ENCODE measurements around the gene FAM53B. TPM values are rescaled to one million over a fixed set of nuclear protein-coding genes. Genes with fewer than 3 reads are reported as not detected.

FAM53B gene
- total RNA-seq, 1 donor from 2014 or later: 53.4 TPM

DNA sequence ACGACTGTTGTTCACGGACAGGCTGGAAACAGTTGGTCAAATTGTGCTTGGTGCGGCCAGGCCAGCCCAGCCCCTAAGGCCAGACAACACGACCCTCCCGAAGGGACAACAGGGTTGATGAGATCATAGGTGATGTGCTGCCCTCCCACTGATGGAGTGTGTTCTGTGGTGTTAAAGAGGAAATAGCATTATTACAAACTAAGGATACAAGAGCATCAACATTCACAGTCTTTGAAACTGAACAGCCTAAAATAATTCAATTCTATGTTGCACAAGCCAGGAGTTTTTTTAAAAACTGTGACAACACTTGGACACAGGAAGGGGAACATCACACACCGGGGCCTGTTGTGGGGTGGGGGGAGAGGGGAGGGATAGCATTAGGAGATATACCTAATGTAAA, 87.6 kb downstream of the FAM53B start:
- Histone ChIP-seq H3K27me3 (ENCODE audit: low read depth) (no peaks in the 10 kb centered on the region), H3K4me1 (peaks cover 93% of the 10 kb centered on the region), H3K27ac (replicated peaks) (no peak overlapping the region), H3K36me3 (no peaks in the 10 kb centered on the region), H3K4me3 (no peak overlapping the region), H3K9me3 (replicated peaks) (no peaks in the 10 kb centered on the region)
- intact Hi-C loops (cut with micrococcal nuclease): no loop called here
- DNase-seq: no peak
- TF ChIP-seq, protein P1, sequence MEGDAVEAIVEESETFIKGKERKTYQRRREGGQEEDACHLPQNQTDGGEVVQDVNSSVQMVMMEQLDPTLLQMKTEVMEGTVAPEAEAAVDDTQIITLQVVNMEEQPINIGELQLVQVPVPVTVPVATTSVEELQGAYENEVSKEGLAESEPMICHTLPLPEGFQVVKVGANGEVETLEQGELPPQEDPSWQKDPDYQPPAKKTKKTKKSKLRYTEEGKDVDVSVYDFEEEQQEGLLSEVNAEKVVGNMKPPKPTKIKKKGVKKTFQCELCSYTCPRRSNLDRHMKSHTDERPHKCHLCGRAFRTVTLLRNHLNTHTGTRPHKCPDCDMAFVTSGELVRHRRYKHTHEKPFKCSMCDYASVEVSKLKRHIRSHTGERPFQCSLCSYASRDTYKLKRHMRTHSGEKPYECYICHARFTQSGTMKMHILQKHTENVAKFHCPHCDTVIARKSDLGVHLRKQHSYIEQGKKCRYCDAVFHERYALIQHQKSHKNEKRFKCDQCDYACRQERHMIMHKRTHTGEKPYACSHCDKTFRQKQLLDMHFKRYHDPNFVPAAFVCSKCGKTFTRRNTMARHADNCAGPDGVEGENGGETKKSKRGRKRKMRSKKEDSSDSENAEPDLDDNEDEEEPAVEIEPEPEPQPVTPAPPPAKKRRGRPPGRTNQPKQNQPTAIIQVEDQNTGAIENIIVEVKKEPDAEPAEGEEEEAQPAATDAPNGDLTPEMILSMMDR (IDR thresholded peaks at IDR 0.05; ENCODE audit: borderline replicate concordance): no peak

DNA sequence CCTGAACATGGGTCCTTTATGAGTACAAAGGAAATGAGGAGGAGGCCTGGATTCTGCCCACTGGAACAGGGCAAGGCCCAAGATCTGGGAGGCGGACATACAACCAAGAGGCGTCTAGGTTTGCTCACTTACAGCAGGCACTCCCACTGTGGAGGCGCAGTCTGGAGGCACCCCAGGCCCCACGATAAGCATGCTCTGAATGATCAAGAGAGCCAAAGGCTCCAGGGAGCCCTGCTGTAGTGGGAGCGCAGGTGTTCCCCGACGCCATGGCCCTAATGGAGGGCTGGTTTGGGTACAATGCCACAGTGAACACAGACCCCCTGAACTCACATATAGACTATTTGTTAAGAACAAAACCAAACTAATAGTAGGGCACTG, 88.1 kb downstream of the FAM53B start:
- Histone ChIP-seq H3K4me1 (peaks cover 94% of the 10 kb centered on the region), H3K36me3 (no peaks in the 10 kb centered on the region), H3K27ac (replicated peaks) (no peak overlapping the region), H3K27me3 (ENCODE audit: low read depth) (no peaks in the 10 kb centered on the region), H3K4me3 (no peak overlapping the region), H3K9me3 (replicated peaks) (no peaks in the 10 kb centered on the region)
- intact Hi-C loops (cut with micrococcal nuclease): no loop called here
- TF ChIP-seq, protein P1 (IDR thresholded peaks at IDR 0.05; ENCODE audit: borderline replicate concordance): no peak
- no peak for DNase-seq

DNA sequence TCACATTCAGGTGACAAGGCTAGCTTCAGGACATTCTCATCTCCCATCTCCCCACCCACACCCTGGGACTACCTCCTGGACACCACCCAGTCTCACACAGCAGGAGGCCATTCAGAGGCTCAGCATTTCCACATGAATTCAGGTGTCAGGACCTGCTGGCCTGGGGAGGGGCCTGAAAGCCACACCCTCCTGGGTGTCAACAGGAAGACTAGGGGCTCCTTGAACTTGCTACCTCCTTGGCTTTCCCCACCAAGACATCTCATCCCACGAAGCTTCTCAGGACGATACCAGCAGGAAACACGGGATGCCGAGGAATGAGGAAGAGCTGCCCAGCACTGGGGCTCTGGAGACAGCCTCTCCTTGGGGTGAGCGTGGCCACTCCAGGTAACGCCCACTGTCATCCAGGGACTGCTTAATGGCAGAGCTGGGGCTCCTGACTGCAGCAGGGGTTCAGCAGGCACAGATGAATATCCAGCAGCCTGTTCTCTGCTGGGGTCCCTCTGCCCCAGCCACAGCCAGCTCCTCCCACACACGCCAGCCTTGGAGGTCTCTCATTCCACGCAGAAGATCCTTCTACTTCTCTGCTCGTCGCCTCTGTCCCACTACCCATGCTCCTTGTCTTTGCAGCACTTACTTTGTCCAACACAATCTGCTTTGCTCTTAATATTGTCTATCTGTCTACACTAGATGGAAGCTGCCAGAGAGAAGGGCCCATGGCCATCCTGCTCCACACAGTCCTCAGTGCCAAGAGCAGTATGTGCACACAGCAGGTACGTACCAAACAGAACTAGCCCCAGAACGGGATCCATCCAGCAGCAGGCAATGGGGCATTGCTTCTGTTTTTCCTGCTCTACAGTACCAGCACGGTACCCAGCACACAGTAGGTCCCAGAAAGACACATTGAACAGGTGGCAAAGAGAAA, 88.7 kb downstream of the FAM53B start:
- DNase-seq: no peak
- intact Hi-C loops (cut with micrococcal nuclease): no loop called here
- TF ChIP-seq, protein P1 (IDR thresholded peaks at IDR 0.05; ENCODE audit: borderline replicate concordance): no peak
- H3K4me1 ChIP-seq: peaks cover 94% of the 10 kb centered on the region
- no peak overlapping the region for H3K4me3 ChIP-seq
- no peaks in the 10 kb centered on the region for H3K27me3 ChIP-seq (ENCODE audit: low read depth)
- H3K36me3 ChIP-seq: no peaks in the 10 kb centered on the region
- peak overlapping the region; percentile 86 for H3K27ac ChIP-seq (replicated peaks)
- no peaks in the 10 kb centered on the region for H3K9me3 ChIP-seq (replicated peaks)

DNA sequence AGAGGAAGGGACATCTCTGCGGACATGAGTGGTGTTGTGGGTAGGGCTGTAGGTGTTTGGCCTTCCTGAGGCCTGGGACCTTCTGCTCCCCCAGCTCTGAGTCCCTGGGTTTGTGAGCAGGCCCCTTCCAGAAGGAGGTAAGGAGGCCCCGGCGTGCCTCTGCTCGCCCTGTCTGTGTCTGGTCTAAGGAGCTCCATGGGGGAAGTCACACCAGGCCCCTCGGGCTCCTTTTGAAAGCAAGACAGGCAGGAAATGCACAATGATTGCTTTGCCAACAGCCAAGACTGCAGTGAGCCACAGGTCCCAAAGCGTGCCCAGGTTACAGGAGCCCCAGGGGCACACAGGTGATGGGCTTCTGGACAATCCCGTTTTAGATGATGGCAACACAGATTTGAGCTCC, 89.5 kb downstream of the FAM53B start:
- H3K27me3 ChIP-seq (ENCODE audit: low read depth): no peaks in the 10 kb centered on the region
- H3K36me3 ChIP-seq: no peaks in the 10 kb centered on the region
- H3K9me3 ChIP-seq (replicated peaks): no peaks in the 10 kb centered on the region
- DNase-seq: no peak
- intact Hi-C loops (cut with micrococcal nuclease): no loop called here
- TF ChIP-seq, protein P1 (IDR thresholded peaks at IDR 0.05; ENCODE audit: borderline replicate concordance): no peak
- H3K27ac ChIP-seq (replicated peaks): peak overlapping the region; percentile 86
- H3K4me3 ChIP-seq: no peak overlapping the region
- H3K4me1 ChIP-seq: peaks cover 94% of the 10 kb centered on the region

DNA sequence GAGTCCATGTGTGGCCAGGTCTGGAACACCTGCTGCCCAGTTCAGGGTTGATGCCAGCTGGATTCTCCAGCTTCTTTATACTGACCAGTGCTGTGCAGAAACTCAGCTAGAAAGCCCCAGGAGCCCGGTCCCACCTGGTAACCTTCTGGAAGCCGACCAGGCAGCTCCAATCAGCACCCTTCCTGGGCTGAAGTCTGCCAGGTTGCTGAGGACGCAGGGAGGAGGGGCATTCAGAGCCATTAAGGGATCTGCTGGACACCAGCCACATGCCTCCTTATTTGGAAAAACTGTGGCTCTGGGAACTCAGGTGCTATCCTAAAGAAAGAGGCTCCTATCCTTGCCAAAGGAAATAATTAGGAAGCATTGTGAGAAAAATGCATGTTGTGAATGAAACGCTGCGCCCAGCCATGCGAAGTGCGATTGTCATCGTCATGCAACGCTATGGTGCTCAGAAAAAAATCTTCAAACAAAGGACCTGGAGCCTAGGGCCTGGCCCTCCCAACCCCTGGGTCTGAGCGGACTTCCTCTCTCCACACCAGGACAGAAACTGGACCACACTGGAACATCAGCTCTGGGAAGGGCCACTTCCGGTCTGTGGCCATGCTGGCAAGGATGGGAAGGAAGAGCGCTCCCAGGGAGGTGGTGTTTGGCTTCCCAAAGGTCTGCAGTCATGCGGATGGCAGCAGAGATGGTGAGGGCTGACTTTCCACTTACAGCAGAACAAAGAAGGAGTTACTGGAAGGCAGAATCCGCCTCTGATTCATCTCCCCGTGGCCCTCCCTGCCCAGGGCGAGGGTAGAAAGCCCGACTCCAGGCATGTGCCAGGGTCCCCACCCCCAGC, 90.1 kb downstream of the FAM53B start:
- TF ChIP-seq, protein P1 (IDR thresholded peaks at IDR 0.05; ENCODE audit: borderline replicate concordance): no peak
- H3K4me3 ChIP-seq: no peak overlapping the region
- DNase-seq: no peak
- intact Hi-C loops (cut with micrococcal nuclease): no loop called here
- peak overlapping the region; percentile 86 for H3K27ac ChIP-seq (replicated peaks)
- peaks cover 94% of the 10 kb centered on the region for H3K4me1 ChIP-seq
- H3K36me3 ChIP-seq: no peaks in the 10 kb centered on the region
- H3K9me3 ChIP-seq (replicated peaks): no peaks in the 10 kb centered on the region
- no peaks in the 10 kb centered on the region for H3K27me3 ChIP-seq (ENCODE audit: low read depth)
